CD4-positive, alpha-beta T cell treated with Interleukin-2 at 100 ng/mL for 4 hours (primary cell): ENCODE measurements around the gene CHIC2.

ENCODE experiments used
- DNase-seq: peaks from one replicate; pipeline ENCODE4 v3.0.0-alpha.2; 2020; ENCODE audit warnings: low spot score

The CHIC2 gene

GRCh38 chr4:54005475-54005874 lies 58.9 kb downstream of the CHIC2 start:
- DNase-seq = no peak

GRCh38 chr4:54004463-54004862 lies 59.9 kb downstream of the CHIC2 start:
- no peak for DNase-seq

- no peak for DNase-seq
These were observed 62.6 kb downstream of the CHIC2 start for GRCh38 chr4:54001668-54002365.

- no peak for DNase-seq
These were observed 66.5 kb downstream of the CHIC2 start for GRCh38 chr4:53997898-53998297.

- no peak for DNase-seq
These were observed 69.9 kb downstream of the CHIC2 start for GRCh38 chr4:53994382-53995102.

GRCh38 chr4:53992785-53993184 lies 71.6 kb downstream of the CHIC2 start:
- no peak for DNase-seq

- DNase-seq = no peak
These were observed 72.6 kb downstream of the CHIC2 start for GRCh38 chr4:53991821-53992220.

- no peak for DNase-seq
These were observed 73.8 kb downstream of the CHIC2 start for GRCh38 chr4:53990641-53991040.

GRCh38 chr4:53987761-53988171 lies 76.6 kb downstream of the CHIC2 start:
- no peak for DNase-seq

- DNase-seq = no peak
These were observed 78.3 kb downstream of the CHIC2 start for GRCh38 chr4:53986062-53986461.

- no peak for DNase-seq
These were observed 82.8 kb downstream of the CHIC2 start for GRCh38 chr4:53981567-53981966.

GRCh38 chr4:53981066-53981465 lies 83.3 kb downstream of the CHIC2 start:
- no peak for DNase-seq

GRCh38 chr4:53974561-53974960 lies 89.8 kb downstream of the CHIC2 start:
- no peak for DNase-seq

- DNase-seq = no peak
These were observed 96.4 kb downstream of the CHIC2 start for GRCh38 chr4:53967986-53968385.

GRCh38 chr4:53963781-53964180 lies 100.6 kb downstream of the CHIC2 start:
- no peak for DNase-seq

- DNase-seq = no peak
These were observed 101.1 kb downstream of the CHIC2 start for GRCh38 chr4:53963336-53963735.

GRCh38 chr4:53962516-53963225 lies 101.7 kb downstream of the CHIC2 start:
- DNase-seq = no peak

GRCh38 chr4:53961351-53961750 lies 103.1 kb downstream of the CHIC2 start:
- DNase-seq = no peak

GRCh38 chr4:53960843-53961242 lies 103.6 kb downstream of the CHIC2 start:
- DNase-seq = no peak
